GM12878 (cell line): Measurements from ENCODE around the gene PURA.

Experiments
- CTCF ChIP-seq, 3 experiments: IDR thresholded peaks in 2 of 3; conservative IDR thresholded peaks in 1 of 3; 2 replicates each; pipeline ENCODE4 v1.5.1; 2011; ENCODE audit warnings: low read depth in 3 of 3, low read length in 3 of 3, mild to moderate bottlenecking in 3 of 3, control low read depth in 2 of 3, moderate library complexity in 2 of 3, inconsistent platforms in 1 of 3, mixed read lengths in 1 of 3; ENCODE audit not compliant: control insufficient read depth in 2 of 3, insufficient read depth in 1 of 3; ENCODE audit errors: extremely low read depth in 1 of 3
- ESRRA ChIP-seq: IDR thresholded peaks from 2 replicates; pipeline ENCODE4 v1.6.1; 2012; ENCODE audit warnings: mild to moderate bottlenecking, low read length, improper control_type of control experiment
- ZNF622 ChIP-seq: fragments of 450-650 bp; IDR thresholded peaks from 2 replicates; pipeline ENCODE4 v1.6.1; 2017; ENCODE audit warnings: mild to moderate bottlenecking, inconsistent platforms

GRCh38 chr5:140125637-140126036, 11.7 kb downstream of the PURA start, which contains the start of gene IGIP:
- TF ChIP-seq CTCF (IDR thresholded peaks at IDR 0.05 in 2 of 3, conservative IDR thresholded peaks at IDR 0.05 in 1 of 3; ENCODE audit: control insufficient read depth in 2 of 3, extremely low read depth in 1 of 3, insufficient read depth in 1 of 3, low read depth in 3 of 3, low read length in 3 of 3) (no peak), ESRRA (no peak), ZNF622 (no peak)
